GM19395 (cell line): ENCODE results near the gene ADARB2.
"Not testable (repeated sequence)": the region's sequence is repeated elsewhere in the genome, so short reads cannot be mapped to it uniquely, and the experiment has no call there.

Experiments used
- ATAC-seq: cut with Tn5 transposase; IDR thresholded peaks from one replicate; pipeline ENCODE4 v1.9.1; 2021; ENCODE audit warnings: mild to moderate bottlenecking, moderate library complexity; ENCODE audit not compliant: unreplicated experiment

The ADARB2 gene

DNA sequence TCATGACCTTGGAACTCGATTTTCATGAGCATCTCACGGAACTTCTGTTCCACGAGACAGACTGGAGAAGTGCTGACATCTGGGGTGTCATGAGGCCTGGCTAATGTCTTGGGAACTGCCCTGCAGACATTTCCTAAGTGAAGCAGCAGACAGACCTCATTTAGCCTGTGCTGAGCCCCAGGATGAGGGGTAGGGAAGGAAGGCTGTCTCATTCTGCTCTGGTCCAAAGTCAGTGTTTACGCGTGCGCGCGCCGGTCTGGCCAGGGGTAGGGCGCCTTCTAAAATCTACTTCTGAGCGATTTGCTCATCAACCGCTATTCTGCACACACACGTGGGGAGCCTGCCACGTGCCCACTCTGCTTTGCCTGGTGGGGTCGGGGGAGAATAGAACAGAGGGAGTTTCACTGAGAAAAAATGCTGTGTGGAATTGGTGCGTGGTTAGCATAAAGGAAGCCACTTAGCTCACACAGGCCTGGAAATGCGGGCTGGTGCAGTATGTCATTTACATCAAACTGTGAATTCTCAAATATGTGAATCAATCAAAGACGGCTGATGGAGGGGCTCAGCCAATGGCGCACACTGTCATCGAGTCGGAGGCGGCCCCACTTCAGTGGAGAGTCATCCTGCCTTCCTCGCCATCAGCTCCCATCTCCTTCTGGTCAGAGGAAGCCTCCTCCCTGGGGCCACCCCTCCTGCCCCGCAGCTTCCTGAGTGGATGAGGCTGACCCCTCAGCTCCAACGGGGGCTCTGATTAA lies 335.1 kb downstream of the ADARB2 start:
- no peak for ATAC-seq

DNA sequence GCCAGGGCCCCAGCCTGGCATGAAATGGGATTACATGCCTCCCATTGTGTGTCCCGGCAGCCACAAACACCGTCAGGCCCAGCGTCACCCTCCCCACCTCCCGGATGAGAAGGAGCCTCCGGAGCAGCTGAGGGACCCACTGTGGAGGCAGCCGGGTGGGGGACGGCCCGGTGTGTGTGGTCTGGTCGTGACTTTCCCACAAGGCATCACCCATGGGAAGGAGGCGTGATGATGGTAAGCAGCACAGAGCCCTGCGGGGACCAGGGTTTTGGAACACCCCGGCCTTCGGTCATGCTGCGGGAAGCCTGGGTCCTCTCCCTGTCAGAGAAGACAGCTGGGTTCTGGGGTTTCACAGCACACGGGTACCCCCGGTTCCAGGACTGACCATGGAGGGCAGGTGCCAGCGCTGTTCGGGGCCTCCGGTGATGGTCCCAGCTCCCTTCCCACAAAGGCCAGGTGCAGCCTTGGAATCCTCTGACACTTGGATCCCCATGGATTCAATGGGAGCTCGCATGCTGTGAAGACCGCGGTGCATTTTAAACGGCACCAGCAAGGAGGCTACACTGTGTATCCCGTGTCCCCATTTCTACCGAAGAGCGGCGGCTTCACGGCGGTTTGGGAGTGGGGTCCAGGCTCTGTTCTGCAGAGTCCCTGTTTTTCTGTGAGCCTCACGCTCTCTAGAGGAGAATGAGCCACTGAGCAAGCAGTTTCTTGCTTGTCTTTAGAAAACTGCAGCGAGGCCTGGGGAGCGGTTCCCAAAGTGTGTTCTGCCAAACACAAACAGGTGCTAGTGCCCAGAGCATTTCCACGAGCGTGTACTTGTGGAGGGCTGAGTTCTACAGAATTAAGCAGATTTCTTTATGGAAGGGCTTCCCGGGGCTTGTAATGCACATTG lies 336.0 kb downstream of the ADARB2 start:
- ATAC-seq = no peak

DNA sequence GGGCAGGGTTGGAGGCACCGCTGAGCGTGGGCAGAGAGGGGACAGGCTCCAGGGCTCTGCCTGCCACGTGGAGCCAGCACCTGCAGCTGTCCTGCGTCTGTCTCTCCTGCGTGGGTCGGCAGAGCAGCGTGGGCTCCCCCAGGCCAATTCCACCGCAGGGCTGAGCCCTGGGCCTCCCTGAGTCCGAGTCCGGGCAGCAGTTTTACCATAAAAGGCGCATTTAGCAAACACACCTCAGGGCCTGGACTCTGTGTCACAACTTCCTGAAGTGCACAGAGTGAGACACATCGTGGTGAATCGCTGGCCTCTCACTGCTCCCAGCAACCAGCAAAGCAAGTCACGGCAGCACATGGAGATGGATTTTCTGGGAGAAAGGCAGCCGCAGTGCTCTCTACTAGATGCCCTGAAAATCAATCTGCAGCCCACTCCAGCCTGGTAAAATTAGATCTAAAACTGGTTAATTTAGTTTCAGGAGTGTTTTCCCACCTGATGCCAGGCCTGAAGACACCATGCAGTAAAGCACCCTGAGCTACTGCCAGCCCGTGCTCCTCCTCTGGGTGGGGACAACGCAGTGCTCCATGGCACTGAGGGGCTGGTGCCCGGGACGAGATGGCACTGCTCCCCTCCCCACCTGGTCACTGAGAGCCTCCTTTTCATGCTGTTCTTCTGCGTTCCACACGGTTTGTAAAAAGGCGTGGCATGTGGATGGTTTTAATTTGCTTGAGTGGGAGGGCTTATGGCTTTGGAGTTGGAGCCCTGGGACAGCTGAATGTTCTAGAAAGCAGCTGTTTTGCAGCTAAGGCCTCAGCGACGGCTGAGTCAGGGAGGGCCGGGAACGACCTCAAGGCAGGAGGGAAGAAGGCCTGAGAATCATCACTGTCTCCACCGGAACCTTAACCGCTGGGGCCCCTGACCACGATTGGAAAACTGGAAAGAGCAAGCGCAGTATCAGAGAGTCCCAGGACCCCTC lies 336.9 kb downstream of the ADARB2 start:
- ATAC-seq = no peak

DNA sequence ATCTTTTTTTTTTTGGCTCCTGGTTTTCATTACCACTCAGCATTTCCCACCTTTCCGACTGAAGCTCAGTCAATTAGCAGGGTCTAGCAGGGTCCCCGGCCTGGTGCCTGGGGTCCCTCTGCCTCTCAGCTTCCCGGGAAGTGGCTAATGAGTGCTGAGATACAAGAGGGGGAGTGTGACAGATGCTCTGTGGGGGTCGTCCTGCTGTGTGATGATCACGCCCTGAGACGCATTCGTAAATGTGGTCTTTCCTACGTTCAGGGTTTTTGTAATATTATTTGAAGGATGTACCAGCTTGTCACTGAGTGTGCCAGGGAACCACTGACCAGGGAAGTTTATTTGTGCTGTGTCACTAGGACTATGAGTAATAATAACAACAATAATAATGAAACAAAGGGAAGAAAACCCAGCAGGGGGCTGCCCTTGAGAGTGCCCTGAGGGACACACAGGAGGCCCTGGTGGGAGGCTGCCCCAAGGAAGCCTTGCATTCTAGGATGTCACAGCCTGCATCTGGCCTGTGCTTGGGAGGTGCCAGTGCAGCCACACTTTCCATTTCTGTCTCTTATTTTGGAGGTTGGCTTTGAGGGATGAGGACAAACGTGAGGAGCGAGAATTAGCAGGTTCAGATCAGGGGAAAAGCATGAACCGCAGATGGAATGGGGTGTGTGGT lies 337.8 kb downstream of the ADARB2 start:
- ATAC-seq = no peak

DNA sequence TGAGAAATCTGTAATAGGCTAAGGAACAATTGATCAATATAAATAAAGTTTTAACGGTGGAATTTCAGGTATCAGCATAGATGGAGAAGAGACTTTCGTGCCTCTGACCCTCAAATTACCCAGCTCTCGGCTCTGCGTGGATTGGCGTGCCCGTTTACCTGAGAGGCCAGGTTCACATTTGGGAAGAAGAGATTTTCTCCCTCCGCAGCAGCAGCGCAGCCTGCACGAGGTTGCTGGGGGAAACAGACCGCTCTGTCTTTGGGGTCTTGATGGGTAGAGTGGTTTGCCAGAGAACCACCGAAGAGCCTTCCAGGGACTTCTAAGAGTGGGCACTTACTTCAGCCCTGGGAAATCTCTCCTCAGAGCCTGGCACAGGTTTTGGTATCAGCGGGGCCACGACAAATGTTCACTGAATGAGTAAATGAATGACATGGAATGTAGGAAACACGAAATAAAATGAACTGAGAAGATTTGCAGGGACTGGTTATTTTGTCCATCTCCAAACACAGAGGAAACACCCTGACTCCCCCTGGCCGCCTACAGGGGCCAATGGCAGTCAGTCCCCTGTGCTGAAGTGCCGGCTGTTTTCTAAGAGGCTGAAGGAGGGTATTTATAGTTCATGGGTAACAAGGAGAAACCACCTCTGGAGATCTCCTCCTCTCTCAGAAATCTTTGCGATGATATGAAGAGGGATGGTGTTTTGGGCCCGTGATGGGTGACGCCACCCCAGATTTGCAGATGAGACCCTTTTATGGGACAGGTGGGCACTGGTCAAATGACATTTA lies 338.5 kb downstream of the ADARB2 start:
- no peak for ATAC-seq

DNA sequence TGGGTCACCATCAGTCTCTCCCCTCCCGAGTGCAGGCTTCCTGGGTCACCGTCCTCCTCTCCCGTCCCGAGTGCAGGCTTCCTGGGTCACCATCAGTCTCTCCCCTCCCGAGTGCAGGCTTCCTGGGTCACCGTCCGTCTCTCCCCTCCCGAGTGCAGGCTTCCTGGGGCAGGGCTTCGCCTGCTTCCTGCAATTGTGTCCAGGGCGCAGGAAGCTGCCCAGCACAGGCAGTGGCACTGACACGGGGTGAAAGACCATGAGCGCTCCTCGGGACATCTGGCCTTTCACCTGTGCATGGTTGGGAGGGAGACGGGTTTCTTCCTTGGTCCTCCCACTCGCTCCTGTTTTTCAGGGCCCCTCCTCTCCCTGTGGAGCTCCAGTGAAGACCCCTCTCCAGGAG lies 339.2 kb downstream of the ADARB2 start:
- not testable (repeated sequence) for ATAC-seq

DNA sequence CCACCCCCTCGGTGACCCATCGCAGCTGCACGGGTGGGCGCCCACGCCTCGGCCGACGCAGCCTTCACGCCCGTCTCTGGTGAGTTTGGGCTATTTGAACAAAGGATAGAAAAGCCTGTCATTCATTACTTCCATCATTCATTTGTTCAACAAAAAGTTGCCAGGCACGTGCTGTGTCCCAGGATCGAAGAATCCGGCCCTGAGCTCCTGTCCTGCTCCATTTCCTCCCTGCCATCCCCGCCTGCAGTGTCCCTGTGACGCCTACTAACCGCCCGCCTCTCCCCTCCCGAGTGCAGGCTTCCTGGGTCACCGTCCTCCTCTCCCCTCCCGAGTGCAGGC lies 341.1 kb downstream of the ADARB2 start:
- no peak for ATAC-seq

DNA sequence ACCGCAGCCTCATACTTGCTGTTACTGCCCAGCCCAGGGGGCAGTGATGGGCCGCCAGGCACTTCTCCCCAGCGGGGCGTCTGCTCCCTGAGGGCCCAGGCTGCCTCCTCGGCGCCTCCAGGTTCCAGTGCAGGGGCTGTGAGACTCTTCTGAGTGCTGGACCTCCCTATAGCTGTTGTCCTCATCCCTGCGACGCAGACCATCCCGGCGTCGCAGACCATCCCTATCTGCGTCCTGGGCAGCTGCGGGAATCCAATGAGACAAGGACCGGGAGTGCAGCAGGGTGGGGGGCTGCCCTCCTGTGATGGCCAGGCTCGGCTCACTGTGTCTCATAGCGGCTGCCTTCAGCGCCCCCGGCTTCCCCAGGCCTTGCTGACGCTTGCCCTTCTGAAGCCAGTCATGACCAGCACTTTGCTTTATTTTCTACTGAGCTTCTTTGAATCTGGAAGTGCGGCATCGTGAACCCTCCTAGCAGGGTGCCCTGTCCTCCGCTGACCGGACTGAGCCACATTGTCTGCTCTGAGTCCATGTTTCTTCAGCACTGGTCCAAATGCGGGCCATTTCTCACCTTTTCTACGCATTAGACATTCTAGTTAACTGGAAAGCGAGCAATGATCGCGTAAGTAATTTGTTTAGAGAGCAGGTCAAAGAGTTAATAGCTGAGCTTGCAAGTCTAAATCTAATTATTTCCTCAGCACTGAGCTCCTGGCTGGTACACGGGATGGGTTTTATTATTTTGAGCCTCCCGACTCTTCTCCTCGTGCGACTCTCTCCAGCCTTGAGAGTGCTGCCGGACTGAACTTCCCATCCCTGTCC lies 341.6 kb downstream of the ADARB2 start:
- ATAC-seq = no peak

DNA sequence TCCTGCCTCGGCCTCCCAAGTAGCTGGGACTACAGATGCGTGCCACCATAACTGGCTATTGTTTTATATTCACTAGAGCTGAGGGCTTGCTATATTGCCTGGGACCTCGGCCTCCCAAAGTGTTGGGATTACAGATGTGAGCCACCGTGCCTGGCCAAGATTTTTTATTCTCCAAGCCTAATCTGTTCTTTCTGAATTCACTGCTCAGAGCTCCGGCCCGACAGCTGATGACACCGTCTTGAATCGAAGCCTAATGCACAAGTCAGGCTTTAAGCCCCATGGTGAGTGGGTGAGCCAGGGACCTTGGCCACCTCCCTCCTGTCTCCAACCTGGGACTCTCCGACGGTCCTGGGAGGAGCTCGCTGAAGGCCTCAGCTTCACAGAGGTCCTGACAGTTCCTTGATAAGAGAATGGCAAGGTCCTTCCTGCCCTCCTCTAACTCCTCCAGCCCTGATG lies 342.3 kb downstream of the ADARB2 start:
- ATAC-seq = no peak

DNA sequence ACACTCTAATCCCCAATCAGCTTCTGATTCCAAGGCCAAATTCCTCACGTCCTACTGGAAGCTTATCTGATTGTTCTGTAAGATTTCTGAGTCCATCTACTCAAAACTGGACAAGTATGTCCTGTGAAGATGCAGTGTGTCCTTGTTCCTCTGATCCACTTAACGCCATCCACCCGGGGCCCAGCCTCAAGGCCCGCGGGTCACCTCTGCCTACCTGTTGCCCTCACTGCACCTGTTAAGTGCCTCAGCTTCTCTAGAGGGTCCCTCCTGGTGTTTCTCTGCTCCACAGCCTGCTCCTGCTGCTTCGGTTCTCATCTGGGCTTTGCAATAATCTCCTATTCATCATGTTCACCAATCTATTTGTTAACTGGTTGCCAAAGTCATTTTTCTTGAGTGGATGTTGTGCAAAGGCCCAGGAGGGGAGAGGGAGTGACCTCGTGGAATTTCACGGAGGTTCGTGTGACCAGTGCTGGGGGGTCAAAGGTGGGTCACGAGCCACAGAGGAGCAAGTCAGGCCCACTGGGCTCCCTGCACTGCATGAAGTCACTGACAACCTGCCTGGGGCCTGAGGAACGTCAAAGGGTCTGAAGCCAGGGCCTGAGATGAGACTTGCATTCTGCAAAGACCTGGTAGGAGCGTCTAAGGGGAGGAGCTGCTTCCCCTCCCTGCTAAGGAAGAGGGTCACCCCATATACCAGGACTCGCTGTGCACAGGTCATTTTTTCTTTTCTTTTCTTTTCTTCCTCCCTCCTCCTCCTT lies 343.0 kb downstream of the ADARB2 start:
- ATAC-seq = no peak

DNA sequence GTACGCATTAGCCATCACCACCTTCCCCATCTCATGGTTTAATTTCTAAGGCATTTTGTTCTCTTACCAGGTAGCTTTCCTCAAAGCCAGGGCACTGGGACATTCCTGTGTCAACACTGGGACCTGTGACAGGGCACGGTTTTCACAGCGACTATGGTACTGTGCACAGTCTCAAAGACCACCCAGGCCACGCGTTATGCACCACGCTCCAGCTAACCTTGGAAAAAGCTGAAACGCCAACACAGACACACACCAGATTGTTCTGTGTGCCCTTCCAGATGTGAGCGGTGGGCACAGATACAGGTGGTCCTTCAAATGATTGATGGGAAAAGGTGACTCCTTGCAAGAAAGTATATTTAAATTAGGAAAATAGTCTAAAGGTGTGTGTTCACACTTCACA lies 343.8 kb downstream of the ADARB2 start:
- no peak for ATAC-seq

DNA sequence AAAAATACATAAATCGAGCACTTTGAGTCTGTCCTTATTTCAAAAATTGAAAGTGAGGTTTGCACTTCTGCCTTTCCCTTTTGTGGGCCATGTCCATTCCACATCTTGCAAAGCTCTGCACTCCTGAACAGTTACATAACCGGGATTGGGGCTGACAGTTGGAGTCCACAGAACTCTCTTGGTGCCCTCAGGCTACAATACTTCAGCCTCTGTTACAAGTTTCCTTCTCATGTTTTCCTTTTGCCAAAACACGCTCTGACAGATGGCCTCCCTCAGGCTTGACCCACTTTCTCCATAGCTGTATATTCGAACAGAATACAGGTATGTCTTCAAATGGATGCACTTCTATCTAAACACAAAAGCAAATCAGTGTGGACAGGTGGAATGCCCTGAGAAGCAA lies 345.2 kb downstream of the ADARB2 start:
- no peak for ATAC-seq

DNA sequence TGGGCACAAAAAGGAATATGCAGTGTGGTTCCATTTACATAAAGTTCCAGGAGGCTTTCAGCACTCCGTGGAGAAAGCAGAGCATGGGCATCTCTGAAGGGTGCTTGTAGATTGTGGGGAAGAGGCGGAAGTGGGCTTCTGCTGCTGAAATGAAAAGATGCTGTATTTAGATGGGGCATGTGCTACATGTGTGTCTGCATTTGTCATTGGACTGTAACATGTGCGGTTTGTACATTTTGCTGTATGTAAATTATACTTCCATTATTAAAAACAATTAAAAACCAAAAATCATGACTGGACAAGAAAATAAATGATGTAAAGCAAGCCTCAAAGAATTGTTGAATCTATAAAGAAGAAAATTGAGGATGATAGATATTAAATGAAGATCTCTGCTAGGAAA lies 347.1 kb downstream of the ADARB2 start:
- ATAC-seq = no peak

DNA sequence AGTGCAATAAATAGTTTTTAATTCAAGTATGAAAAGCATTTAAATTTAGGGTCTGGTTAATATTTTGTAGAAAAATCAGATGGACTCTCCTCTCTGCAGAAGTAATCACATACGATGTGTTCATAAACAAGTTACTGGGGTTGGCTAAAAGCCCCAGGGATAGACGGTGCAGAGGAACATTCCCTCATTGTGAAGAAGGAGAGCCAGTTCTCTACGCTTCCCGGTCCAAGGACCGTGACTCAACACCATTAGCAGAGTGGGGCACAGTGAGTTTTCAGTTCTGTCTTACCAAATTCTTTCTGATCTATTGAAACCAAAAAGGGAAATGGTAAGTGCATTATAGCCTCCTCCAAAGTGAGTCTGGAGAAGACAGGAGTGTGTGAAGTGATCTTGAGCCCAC lies 353.3 kb downstream of the ADARB2 start:
- no peak for ATAC-seq

DNA sequence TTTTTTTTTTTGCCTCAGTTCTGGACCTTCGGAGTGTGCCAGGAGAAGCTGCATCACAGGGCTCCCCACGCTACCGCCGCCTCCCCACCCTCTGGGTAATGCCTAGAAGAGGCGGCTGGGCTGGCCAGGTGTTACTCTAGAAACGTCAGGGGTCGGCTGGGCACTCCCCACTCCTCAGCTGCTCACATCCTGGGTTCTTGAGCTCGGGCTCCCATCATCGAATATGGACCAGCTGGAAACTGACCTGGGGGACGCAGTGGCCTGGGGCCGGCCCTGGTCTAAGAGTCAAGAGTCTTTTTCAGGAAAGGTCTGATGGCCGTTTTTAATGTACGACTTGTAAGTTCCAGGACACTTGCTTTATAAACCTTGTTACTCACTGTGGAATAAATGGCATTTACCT lies 354.6 kb downstream of the ADARB2 start:
- no peak for ATAC-seq

DNA sequence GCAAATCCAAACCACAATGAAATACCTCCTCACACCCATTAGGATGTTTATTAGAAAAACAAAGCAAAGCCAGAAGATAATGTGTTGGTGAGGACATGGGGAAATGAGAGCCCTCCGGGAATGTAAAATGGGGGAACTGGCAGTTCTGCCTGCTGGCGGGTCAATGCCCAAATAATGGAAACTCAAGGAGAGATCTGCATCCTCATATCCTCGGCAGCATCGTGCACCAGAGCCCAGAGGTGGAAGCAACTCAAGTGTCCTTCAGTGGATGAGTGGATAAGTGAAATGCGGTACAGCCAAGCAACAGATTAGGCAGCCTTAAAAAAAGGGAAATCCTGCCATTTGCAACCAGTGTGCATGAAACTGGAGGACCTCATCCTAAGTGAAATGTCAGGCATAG lies 356.0 kb downstream of the ADARB2 start:
- no peak for ATAC-seq

DNA sequence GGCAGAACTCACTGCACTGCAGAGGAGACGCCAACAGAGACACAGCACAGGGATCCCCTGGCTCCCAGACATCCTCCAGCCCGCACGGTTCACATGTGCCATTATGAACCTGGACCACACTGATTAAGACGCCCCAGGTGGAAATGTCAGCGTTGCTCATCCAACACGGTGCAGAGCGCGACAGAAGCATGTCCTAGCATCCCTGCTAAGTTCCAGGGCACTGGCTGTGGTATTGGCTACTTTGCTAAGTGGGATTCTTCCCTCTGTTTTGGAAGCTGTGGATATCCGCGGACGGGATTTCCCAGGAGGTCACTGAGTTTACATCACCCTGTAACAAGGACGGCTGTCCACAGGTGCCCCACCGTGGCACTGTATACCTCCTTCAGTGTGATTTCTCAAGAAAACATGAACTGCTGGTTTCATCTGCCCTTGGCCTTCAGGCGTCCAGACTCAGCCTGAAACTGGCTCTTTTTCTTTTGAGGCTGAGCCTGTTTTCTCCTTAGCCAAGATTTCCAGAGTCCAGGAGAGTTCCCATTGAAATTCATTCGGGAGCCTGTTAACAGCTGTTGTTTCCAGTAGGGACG lies 357.1 kb downstream of the ADARB2 start:
- no peak for ATAC-seq

DNA sequence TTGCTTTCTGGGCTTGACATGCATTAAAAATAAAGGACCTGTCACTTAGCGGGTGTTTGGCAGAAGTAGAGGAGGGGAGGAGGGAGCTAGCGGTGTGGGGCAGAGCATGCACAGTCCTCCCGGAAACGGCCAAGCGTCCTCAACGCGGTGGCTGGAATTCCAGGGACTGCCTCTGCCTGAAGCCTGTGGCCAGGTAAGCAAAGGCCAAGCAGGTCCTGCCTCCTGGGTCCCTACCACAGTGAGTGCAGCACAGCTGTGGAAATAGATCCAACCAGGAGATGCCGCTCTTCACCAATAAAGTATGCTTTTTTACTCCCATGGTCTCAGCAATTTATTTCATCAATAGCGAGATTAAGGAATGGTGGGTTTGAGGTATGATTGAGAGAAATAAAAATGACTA lies 357.7 kb downstream of the ADARB2 start:
- no peak for ATAC-seq
